Endothelial cell of umbilical vein (primary cell): ENCODE data around the gene MID1.

ENCODE experiments used
- EZH2 ChIP-seq: IDR thresholded peaks from 2 replicates; pipeline ENCODE4 v1.6.1; 2012; ENCODE audit warnings: borderline replicate concordance, low read depth, mild to moderate bottlenecking, moderate library complexity, low read length, inconsistent platforms; ENCODE audit not compliant: severe bottlenecking
- MYC ChIP-seq: IDR thresholded peaks from one replicate; pipeline ENCODE4 v1.6.1; 2011; ENCODE audit warnings: mild to moderate bottlenecking, low read depth, low read length
- POLR2AphosphoS5 ChIP-seq: IDR thresholded peaks from 2 replicates; pipeline ENCODE4 v1.6.1; 2012; ENCODE audit warnings: low read depth, mild to moderate bottlenecking, control low read depth, low read length, moderate library complexity; ENCODE audit not compliant: insufficient read depth
- TF ChIP-seq, protein P1 (sequence below), 2 donors: IDR thresholded peaks; 1 replicate in 1 of 2; 2 replicates in 1 of 2; pipeline ENCODE4 v1.5.1; 2011; ENCODE audit warnings: low read length in 2 of 2, mild to moderate bottlenecking in 2 of 2, moderate library complexity in 2 of 2, control low read depth in 1 of 2, inconsistent platforms in 1 of 2, low read depth in 1 of 2; ENCODE audit not compliant: insufficient read depth in 1 of 2; ENCODE audit errors: extremely low read depth in 1 of 2
- TF ChIP-seq, protein P2 (sequence below): IDR thresholded peaks from 2 replicates; pipeline ENCODE4 v1.6.1; 2011; ENCODE audit not compliant: insufficient read depth, insufficient read length

DNA sequence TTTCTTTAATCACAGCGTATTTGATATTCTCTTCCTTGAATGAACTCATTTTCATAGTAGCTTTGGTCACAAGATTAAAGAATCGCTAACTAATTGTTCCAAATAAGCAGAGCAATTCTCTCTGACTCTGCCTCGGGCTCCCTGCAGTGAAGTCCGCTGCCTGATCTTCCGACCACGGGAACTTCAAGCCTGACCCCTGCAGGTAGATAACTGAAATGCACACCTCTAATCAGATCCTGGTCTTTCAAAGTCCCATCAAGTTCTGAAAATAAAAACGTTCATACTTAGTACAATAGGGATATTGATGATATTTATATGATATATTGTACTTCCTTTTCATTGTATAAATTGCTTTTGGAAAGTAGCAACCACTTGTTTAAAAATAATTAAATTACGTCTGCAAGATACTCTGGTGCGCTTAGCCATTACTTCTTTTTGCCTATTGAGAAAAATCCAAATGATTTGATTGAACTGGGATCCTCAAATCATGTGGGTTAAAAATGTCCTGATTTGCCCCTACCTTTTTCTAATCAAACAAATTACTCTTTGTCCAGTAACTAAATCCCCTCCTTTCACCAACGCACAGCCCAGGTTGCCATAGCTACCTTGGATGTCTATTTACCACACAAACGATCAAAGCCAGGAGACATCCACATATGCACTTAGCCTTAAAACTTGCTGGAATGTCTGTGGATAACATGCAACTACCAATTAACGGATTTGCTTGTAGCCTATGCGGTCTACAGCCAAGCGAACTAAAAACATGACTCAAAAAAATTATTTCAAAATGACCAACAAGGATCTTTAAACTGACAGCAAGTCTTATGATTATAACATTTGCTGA, 4.2 kb downstream of the MID1 start:
- TF ChIP-seq, protein P1, sequence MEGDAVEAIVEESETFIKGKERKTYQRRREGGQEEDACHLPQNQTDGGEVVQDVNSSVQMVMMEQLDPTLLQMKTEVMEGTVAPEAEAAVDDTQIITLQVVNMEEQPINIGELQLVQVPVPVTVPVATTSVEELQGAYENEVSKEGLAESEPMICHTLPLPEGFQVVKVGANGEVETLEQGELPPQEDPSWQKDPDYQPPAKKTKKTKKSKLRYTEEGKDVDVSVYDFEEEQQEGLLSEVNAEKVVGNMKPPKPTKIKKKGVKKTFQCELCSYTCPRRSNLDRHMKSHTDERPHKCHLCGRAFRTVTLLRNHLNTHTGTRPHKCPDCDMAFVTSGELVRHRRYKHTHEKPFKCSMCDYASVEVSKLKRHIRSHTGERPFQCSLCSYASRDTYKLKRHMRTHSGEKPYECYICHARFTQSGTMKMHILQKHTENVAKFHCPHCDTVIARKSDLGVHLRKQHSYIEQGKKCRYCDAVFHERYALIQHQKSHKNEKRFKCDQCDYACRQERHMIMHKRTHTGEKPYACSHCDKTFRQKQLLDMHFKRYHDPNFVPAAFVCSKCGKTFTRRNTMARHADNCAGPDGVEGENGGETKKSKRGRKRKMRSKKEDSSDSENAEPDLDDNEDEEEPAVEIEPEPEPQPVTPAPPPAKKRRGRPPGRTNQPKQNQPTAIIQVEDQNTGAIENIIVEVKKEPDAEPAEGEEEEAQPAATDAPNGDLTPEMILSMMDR (IDR thresholded peaks at IDR 0.05; ENCODE audit: extremely low read depth in 1 of 2, insufficient read depth in 1 of 2, low read depth in 1 of 2, low read length in 2 of 2): peak; percentile 53 to 59
- TF ChIP-seq, protein P2, sequence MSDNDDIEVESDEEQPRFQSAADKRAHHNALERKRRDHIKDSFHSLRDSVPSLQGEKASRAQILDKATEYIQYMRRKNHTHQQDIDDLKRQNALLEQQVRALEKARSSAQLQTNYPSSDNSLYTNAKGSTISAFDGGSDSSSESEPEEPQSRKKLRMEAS: no peak
- TF ChIP-seq POLR2AphosphoS5: no peak
- TF ChIP-seq MYC: no peak
- no peak for TF ChIP-seq EZH2
